IgD-negative memory B cell (primary cell): ENCODE results near the gene CALCR. TPM values are rescaled to one million over a fixed set of nuclear protein-coding genes. Genes with fewer than 3 reads are reported as not detected.
A peak's percentile ranks its signal among the peaks of the same experiment; 100 is the strongest.

Experiments used
- H3K27ac Mint-ChIP-seq, 3 donors: one replicate each; pipeline ENCODE4 v1.8.0; 2020 to 2022; ENCODE audit warnings: mild to moderate bottlenecking in 3 of 3, mixed read lengths in 3 of 3, moderate library complexity in 1 of 3
- H3K27me3 Mint-ChIP-seq: one replicate; pipeline ENCODE4 v1.8.0; 2021; ENCODE audit warnings: mixed read lengths
- H3K36me3 Mint-ChIP-seq: one replicate; pipeline ENCODE4 v1.8.0; 2020; ENCODE audit warnings: mild to moderate bottlenecking, mixed read lengths
- H3K4me1 Mint-ChIP-seq, 3 donors: one replicate each; pipeline ENCODE4 v1.8.0; 2020 to 2022; ENCODE audit warnings: mixed read lengths in 3 of 3, mild to moderate bottlenecking in 1 of 3
- H3K4me3 Mint-ChIP-seq, 4 donors: one replicate each; pipeline ENCODE4 v1.8.0; 2020 to 2022; ENCODE audit warnings: mild to moderate bottlenecking in 4 of 4, mixed read lengths in 4 of 4, moderate library complexity in 3 of 4
- H3K9me3 Mint-ChIP-seq, 3 donors: one replicate each; pipeline ENCODE4 v1.8.0; 2020 to 2021; ENCODE audit warnings: mixed read lengths in 3 of 3, mild to moderate bottlenecking in 1 of 3
- polyA plus RNA-seq: library from polyadenylated mRNA; unstranded; fragments of 300-500 nt; fragmentation: Illumina TruSeq; gene quantifications from one replicate; pipeline ENCODE4 v1.2.3, GENCODE V29; 2021

CALCR gene
- polyA plus RNA-seq, 1 donor from 2014 or later, result not detected

GRCh38 chr7:93378131-93378760, 196.3 kb downstream of the CALCR start:
- no peaks in the 10 kb centered on the region for H3K36me3 Mint-ChIP-seq
- H3K9me3 Mint-ChIP-seq, result no peaks in the 10 kb centered on the region
- peaks cover 2% of the 10 kb centered on the region for H3K27me3 Mint-ChIP-seq
- no peak overlapping the region for H3K27ac Mint-ChIP-seq
- peak overlapping the region; percentile 41 to 90 (median 80) for H3K4me3 Mint-ChIP-seq
- H3K4me1 Mint-ChIP-seq, result peaks cover 37 to 50% (median 47%) of the 10 kb centered on the region in 3 donors

DNA sequence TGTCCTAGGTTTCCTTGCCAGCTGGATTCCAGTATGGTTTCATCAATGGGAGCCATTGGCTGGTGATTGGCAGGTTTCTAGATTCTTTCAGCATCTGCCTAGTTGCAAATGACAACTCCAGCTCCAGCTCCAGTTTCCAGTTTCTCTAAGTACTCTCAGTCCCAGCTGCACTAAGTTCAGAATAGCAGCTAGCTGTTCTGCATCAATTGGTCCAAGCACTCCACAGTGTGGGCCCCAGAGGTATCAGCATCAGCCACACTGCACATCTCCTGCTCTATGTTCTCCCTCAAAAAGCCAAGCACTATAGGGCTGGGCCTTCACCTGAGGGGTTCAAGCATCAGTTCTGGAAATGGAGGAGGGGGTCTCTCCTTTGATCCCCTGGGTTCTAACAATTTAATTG, 198.9 kb downstream of the CALCR start:
- Mint-ChIP-seq H3K9me3 (peaks cover 0 to 1% (median 0%) of the 10 kb centered on the region in 3 donors), H3K27ac (peak overlapping the region in 1 of 3 donors; percentile 39), H3K27me3 (peaks cover 2% of the 10 kb centered on the region), H3K4me3 (peak overlapping the region in 2 of 4 donors; percentile 24 to 42), H3K4me1 (peaks cover 37 to 50% (median 50%) of the 10 kb centered on the region in 3 donors), H3K36me3 (no peaks in the 10 kb centered on the region)
